Measurements from ENCODE around the gene LIG1. TPM values are rescaled to one million over a fixed set of nuclear protein-coding genes. Genes with fewer than 3 reads are reported as not detected.

LIG1 gene
- total RNA-seq (2011; cell fraction: chromatin; rRNA removed; ENCODE audit: low replicate concordance), result 141 and 259 TPM in 2 replicates
- 126 and 137 TPM in 2 replicates for total RNA-seq (2011; cell fraction: nucleolus; rRNA removed)
- 101 and 111 TPM in 2 replicates for total RNA-seq (2011; cell fraction: nucleoplasm; rRNA removed)
- total RNA-seq (2014; rRNA removed) (111 and 114 TPM in 2 replicates), total RNA-seq (2014; rRNA removed; fragmentation: Illumina TruSeq; extraction: Trizol) (50.7 and 65.3 TPM in 2 replicates), total RNA-seq (2015; rRNA removed; fragmentation: Illumina TruSeq; extraction: Trizol) (70.4 and 75.5 TPM in 2 replicates), total RNA-seq (2021) (83.0 and 87.6 TPM in 2 replicates), polyA plus RNA-seq (2011; rRNA removed) (49.9 and 74.6 TPM in 2 replicates), polyA plus RNA-seq (2014; fragmentation: Illumina TruSeq; extraction: Trizol) (71.1 and 75.8 TPM in 2 replicates), polyA plus RNA-seq (2014; fragmentation: Nextera tagmentation; extraction: Ambion mirVana) (10 to 100 TPM in 1 of 2 experiments, 1 to 10 TPM in 1; 9.6 to 11.0 TPM), polyA plus RNA-seq (2014; rRNA removed) (82.1 and 101 TPM in 2 replicates), polyA minus RNA-seq (2011; rRNA and poly(A)+ RNA removed) (59.9 and 62.9 TPM in 2 replicates), Bru-seq, nascent RNA (percentile 67 among the genes with signal in this experiment), BruChase-seq, experiment 1, labeled RNA remaining after a 2-hour chase (percentile 71 among the genes with signal in this experiment), BruChase-seq, experiment 2, labeled RNA remaining after a 6-hour chase (percentile 74 among the genes with signal in this experiment)
- polyA plus RNA-seq (2011; cell fraction: cytosol; rRNA removed), result 47.6 and 48.1 TPM in 2 replicates
- 197 and 264 TPM in 2 replicates for polyA plus RNA-seq (2011; cell fraction: nucleus; rRNA removed)
- polyA plus RNA-seq (2012), result 97.1 and 97.7 TPM in 2 replicates
- 33.3 and 44.0 TPM in 2 replicates for polyA minus RNA-seq (2011; cell fraction: cytosol; rRNA and poly(A)+ RNA removed)
- polyA minus RNA-seq (2011; cell fraction: nucleus; rRNA and poly(A)+ RNA removed), result 75.4 and 82.3 TPM in 2 replicates
- long read RNA-seq, experiment 1, transcript LIG1-201 (28 exons, 3,384 nt), result major isoform, 62 of 291 reads
- long read RNA-seq, experiment 1, partial matches to known transcripts, result 155 of 291 reads
- long read RNA-seq, experiment 1, other reads (novel, unspliced or antisense), result 72 of 291 reads
- long read RNA-seq, experiment 2, partial matches to known transcripts, result 38 of 67 reads
- long read RNA-seq, experiment 2, other reads (novel, unspliced or antisense), result 29 of 67 reads
- long read RNA-seq, experiment 3, transcript LIG1-201 (28 exons, 3,384 nt), result major isoform, 10 of 32 reads
- long read RNA-seq, experiment 3, partial matches to known transcripts, result 13 of 32 reads
- long read RNA-seq, experiment 3, other reads (novel, unspliced or antisense), result 9 of 32 reads

DNA sequence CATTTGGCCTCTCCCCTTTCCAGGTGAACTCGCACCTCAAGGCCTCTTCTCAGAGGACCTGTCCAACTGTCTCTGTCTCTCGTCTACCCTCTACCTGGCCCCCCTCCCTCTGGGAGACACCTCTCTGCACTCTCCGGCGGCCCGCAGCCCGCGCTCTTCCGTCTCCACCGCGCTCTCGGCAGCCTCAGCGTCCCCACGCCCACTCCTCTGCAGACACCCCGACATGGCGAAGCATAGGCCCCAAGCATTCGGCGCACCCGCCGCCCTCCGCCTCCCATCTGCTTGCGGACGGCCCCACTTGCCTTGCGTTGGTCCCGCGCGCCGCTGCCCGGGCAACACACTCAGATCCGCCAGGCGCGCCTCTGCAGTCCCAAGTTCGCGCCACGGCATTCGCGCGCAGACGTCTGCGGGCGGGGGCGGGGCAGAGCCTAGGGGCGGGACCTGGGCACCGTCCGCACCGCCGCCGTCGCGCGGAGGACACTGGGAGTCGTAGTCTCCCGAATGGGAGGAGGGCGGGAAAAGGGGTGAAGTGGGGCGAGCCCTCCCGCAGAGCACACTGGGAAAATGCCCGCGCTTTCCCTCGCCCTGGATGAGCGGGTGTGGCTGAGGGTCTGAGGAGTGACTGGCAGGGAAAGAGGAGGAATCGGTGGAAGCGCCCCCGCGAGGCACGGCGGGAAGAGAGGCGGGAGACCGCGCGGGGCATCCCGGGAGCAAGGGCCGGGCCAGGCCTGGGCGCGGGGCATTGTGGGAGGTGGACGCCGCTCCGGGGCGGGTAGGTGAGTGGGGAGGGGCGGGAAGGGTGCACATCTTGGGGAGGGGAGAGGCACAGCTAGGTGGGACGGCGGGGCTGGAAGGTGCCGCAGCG lies at the start of gene LIG1, which contains the start of gene ZSWIM9:
Gene LIG1 (minus strand): TSS at position 406 of the 865 bp plus-strand sequence. CDS start 4,778 bp downstream, outside the sequence.
Gene ZSWIM9 (plus strand): TSS at position 742 of the 865 bp plus-strand sequence. CDS start 1,123 bp downstream, outside the sequence.
- CTCF ChIA-PET (ENCODE audit: low intra/inter-chr PET ratio), result no interaction called here
- Histone ChIP-seq H3K4me1 (replicated peaks in 1 of 2; ENCODE audit: control insufficient read depth in 2 of 2, insufficient read depth in 2 of 2, low read length in 2 of 2) (peaks cover 7 to 19% of the 10 kb centered on the region in 2 experiments; a peak in 3 of 5 replicates), H3K9me1 (ENCODE audit: control insufficient read depth, insufficient read depth, low read length) (no peaks in the 10 kb centered on the region), H3K4me3 (peak within 1 kb of the TSS; percentile 99), H3K4me2 (ENCODE audit: insufficient read depth, low read length) (peak within 1 kb of the TSS; percentile 96), H3K27me3 (ENCODE audit: control insufficient read depth in 2 of 2, insufficient read depth in 2 of 2, low read length in 2 of 2) (no peaks in the 10 kb centered on the region), H3K79me2 (ENCODE audit: control insufficient read depth, insufficient read depth, low read length) (peaks cover 42% of the 10 kb centered on the region), H3K9ac (ENCODE audit: insufficient read depth in 1 of 2, low read depth in 2 of 2, low read length in 2 of 2) (peak within 1 kb of the TSS; percentile 98 to 100), H3K36me3 (ENCODE audit: control insufficient read depth, insufficient read depth, low read length) (peaks cover 22% of the 10 kb centered on the region), H2AFZ (ENCODE audit: low read depth, low read length) (peak within 1 kb of the TSS; percentile 100), H3K9me3 (replicated peaks; ENCODE audit: control insufficient read depth, insufficient read depth, low read depth, low read length) (no peaks in the 10 kb centered on the region), H4K20me1 (replicated peaks; ENCODE audit: control insufficient read depth, insufficient read depth, low read length) (peaks cover 8% of the 10 kb centered on the region; the same call in 1 of the 2 replicates), H3K27ac (ENCODE audit: extremely low read depth, low read depth, low read length) (peak within 1 kb of the TSS; percentile 99)
- intact Hi-C loops (cut with micrococcal nuclease), result no loop called here
- in situ Hi-C loops (cut with MboI), result no loop called here
- FAIRE-seq (peak; percentile 93), DNase-seq (ENCODE audit: extremely low read depth in 1 of 4, low spot score in 3 of 4) (peak; percentile 94 to 95 (median 94)), ATAC-seq (peak; percentile 98)
- under 1% methylated on average over 62 of the region's 82 CpGs for WGBS (ENCODE audit: insufficient coverage, low coverage, missing lambda C conversion rate)
- no TSS peak for BruUV-seq (replicated peaks)
- POLR2A ChIA-PET, result interaction anchor here (1.2 kb wide), 1 partner anchor 46 kb away, joined by 3 read pairs; no protein-coding TSS in a partner anchor
- TF ChIP-seq CBFB (CRISPR knock-in tag; IDR thresholded peaks at IDR 0.05) (no peak), PTTG1 (tag; IDR thresholded peaks at IDR 0.05; ENCODE audit: low read depth) (no peak), MLX (CRISPR knock-in tag; conservative IDR thresholded peaks at IDR 0.05) (no peak), ZNF785 (CRISPR knock-in tag; IDR thresholded peaks at IDR 0.05) (no peak), ESRRB (CRISPR knock-in tag; IDR thresholded peaks at IDR 0.05; ENCODE audit: borderline replicate concordance) (no peak), ZFP1 (CRISPR knock-in tag; IDR thresholded peaks at IDR 0.05) (no peak), FOXK1 (CRISPR knock-in tag; IDR thresholded peaks at IDR 0.05; ENCODE audit: borderline replicate concordance) (no peak; the same call in 1 of the 2 replicates), SAFB2 (IDR thresholded peaks at IDR 0.05; ENCODE audit: borderline replicate concordance, low read depth, low read length, severe bottlenecking) (no peak)
- TF ChIP-seq, protein P1, sequence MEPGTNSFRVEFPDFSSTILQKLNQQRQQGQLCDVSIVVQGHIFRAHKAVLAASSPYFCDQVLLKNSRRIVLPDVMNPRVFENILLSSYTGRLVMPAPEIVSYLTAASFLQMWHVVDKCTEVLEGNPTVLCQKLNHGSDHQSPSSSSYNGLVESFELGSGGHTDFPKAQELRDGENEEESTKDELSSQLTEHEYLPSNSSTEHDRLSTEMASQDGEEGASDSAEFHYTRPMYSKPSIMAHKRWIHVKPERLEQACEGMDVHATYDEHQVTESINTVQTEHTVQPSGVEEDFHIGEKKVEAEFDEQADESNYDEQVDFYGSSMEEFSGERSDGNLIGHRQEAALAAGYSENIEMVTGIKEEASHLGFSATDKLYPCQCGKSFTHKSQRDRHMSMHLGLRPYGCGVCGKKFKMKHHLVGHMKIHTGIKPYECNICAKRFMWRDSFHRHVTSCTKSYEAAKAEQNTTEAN (CRISPR knock-in tag; IDR thresholded peaks at IDR 0.05), result no peak
- TF ChIP-seq, protein P2, sequence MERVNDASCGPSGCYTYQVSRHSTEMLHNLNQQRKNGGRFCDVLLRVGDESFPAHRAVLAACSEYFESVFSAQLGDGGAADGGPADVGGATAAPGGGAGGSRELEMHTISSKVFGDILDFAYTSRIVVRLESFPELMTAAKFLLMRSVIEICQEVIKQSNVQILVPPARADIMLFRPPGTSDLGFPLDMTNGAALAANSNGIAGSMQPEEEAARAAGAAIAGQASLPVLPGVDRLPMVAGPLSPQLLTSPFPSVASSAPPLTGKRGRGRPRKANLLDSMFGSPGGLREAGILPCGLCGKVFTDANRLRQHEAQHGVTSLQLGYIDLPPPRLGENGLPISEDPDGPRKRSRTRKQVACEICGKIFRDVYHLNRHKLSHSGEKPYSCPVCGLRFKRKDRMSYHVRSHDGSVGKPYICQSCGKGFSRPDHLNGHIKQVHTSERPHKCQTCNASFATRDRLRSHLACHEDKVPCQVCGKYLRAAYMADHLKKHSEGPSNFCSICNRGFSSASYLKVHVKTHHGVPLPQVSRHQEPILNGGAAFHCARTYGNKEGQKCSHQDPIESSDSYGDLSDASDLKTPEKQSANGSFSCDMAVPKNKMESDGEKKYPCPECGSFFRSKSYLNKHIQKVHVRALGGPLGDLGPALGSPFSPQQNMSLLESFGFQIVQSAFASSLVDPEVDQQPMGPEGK (CRISPR knock-in tag; IDR thresholded peaks at IDR 0.05; ENCODE audit: borderline replicate concordance), result no peak

Measured in K562 (cell line).